HG02885 (cell line): Measurements from ENCODE around the gene TGIF1.

ENCODE experiments used
- ATAC-seq: cut with Tn5 transposase; IDR thresholded peaks from one replicate; pipeline ENCODE4 v1.9.1; 2021; ENCODE audit warnings: mild to moderate bottlenecking; ENCODE audit not compliant: unreplicated experiment, poor library complexity

The TGIF1 gene

DNA sequence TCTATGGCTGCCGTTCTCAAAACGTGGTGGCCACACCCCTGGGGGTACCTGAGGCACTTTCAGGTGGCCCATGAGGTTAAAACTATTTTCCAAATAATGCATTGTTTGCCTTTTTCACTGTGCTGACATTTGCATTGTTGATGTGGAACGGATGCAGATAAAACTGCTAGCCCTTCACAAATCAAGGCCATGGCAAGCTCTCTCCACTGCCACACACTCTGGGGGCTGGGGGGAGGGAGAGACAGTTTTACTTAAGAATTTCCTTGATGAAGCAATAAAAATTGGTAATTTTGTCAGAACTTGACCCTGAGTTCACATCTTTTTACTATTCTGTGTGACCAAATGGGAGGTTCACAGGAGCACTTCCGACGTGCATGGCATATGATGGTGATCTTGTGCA lies 22.0 kb upstream of the TGIF1 start:
- no peak for ATAC-seq

DNA sequence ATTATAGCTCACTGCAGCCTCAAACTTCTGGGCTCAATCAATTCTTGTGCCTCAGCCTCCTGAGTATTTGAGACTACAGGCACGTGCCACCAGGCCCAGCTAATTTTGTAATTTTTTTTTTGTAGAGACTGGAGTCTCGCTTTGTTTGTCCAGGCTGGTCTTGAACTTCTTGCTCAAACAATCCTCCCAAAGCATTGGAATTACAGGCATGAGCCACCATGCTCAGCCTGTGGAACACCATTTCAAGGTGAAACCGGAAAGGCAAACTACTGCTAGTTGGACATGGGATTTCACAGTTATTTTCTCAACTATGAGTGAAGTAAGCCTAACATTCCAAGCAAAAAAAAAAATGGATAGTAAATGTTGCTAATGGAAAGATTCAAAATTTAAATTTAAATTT lies 20.9 kb upstream of the TGIF1 start:
- ATAC-seq = no peak

DNA sequence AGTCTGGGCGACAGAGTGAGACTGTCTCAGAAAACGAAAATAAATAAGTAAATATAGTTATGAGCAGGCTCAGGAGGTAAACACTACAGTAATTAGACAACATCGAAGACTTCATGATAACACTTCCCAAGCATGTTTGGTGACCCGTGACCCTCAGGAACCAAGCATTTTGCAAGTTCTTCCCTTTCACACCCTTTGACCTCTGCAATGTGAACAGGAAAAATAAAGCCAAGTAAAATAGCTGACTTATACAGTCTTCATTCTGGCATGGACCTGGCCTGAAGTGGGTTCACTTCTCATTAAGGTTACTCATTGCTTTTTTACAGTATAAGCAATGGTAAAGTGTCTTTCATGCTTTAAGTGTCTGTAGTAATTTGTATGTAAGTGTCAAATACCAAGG lies 15.3 kb upstream of the TGIF1 start:
- ATAC-seq = no peak

DNA sequence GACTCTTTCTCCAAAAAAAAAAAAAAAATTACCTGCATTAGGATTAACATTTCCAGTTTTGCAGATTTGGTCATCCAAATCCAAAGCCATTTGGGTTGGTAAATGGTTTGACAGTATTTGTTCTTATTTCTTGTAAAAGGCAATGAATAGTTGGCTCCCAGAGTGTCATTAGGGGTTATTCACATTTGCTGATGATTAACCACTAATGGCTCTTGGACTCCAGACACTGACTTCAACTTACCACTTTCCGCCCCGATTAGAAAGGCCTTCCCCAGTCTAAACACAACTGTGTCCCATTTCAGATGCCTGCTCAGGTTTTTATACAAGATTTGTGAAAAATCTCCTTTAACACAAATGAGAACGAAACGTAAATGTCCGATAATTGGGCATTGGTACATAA lies 9.6 kb upstream of the TGIF1 start:
- ATAC-seq = no peak

- ATAC-seq = no peak
Measured at GRCh38 chr18:3441290-3441689, 8.7 kb upstream of the TGIF1 start.

DNA sequence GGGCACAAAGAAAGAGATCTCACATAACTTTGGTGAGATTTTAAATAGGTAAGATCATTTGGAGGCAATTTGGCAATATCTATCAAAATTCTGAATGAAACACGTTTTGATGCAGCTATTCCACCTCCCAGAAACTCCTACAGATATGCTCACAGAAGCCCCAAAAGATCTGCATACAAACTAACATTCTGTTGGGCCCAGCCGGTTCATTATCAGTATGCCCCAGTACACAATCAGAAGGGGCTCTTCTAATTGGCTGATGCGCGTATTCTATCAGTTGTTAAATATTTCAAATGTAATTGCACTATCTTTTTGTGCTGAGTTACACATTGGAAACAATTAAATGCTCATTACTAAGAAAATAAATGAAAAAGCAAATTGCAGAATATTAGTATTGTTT lies 7.1 kb upstream of the TGIF1 start:
- no peak for ATAC-seq

- no peak for ATAC-seq
Measured at GRCh38 chr18:3444296-3444695, 5.7 kb upstream of the TGIF1 start.

DNA sequence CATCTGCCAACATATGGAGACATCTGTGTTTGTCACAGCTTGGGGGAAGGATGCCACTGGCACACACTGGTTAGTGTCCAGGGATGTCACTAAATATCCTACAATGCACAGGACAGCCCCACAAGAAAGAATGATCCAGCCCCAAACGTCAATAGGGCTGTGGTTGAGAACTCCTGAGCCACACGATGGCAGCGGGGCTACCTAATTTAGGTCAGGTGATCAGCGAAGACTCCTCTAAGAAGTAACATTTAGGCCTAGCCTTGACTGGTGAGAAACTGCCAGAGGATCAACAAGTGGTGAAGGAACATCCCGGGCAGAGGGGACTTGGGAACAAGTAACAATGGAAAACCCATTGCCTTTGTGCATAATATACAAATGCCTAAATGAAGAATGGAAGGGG lies 5.0 kb upstream of the TGIF1 start:
- no peak for ATAC-seq

DNA sequence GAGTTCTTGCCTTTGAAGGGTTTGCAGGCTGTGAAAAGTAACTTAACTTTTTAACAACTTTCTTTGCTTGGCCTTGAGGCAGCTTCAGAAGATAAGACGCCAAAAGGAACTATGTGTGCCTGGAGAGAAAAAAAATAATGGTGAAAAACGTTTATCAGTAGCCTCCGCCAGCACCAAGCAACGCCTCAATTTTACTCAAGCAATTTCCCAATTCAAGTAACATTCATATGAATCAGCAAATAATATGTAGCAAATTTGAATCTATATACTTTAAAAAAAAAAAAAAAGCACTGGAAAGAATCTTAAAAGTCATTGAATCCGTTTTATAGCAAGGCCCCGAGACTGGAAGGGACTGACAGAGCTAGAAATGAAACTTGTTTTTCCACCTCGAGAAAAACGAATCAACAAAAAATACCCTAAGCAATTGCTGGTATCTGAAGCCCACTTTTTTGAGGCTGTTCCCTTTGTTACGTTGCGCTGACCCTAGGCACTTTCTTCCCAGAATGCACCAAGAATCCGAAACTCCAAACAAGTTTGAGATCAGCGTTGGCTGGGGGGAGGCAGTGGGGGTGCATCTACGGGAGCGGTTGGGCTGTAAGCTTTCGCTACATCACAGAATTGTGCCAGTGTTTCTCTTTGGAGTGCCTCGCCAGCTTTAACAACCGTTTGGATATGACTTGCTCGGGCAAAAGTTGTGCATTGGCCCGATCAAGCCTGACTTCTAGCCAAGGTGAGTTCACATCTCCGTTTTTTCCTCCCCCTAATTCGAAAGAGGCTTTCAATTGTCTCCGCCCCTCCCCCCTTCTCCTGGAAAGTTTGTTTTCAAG lies 2.7 kb upstream of the TGIF1 start:
- ATAC-seq = no peak

DNA sequence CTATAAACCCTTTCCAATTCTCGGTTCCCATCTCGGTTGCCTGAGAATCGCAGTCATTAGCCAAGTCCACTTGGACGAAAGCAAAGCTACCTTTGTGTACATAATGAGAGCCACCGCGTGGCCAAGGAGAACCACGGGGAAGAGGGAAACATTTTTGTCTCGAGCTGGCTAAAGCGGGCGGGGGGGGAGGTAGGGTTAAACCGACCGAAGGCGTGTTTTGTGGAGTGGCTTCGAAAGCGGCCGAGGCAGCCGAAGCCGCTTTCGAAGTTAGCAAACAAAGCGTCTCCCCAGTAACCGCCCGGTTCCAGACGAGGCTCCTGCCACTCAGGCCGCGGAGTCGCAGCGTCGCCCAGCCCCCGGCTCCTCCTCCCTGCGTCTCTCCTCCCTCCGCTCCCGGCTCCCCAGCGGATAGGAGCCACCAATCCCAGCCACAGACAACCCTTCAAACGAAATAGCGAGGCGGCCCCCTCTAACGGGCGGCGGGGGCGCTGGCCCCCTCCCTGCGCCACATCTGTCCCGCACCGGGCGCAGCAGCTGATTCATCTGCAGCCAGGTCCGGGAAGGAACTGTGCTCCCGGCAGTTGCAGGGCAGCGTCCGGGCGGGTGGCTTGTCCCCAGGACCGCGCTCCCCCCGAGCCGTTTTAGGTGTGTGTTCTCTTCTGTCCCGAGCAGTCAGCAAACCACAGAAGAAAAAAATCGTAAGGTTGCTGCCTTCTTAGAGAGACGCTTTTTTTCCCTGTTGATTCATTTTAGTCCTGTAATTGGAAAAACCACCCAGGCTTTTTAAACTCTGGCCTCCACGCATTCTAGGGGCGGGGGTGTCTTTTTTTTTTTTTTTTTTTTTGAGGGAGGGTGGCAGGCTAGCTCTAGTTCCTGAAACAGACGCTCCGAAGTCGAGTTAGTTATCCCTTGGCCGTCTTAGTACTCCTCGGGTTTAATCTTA lies 1.8 kb upstream of the TGIF1 start:
- peak; percentile 74 for ATAC-seq

GRCh38 chr18:3448838-3449511 lies 997 bp upstream of the TGIF1 start:
- peak; percentile 57 for ATAC-seq

GRCh38 chr18:3449512-3450011 lies 410 bp upstream of the TGIF1 start:
- ATAC-seq = peak; percentile 16

DNA sequence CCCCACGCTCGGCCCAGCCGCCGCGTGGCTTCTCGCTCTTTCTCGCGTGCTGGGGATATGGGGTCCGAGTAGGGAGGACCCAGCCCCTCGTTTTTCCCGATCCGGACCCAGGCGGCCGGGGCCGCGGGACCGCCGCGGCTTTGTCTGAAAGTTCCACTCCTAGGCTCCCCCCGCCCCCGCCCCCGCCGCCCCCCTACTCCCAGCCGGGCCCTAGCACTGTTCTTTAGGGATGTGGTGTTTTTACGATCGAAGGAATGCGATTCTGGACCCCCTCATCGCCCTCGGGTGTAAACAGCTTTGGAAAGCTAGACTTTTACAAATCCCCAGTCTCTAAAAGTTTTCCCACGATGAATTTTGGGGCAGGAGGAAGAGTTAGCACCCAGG lies 819 bp downstream of the TGIF1 start:
- no peak for ATAC-seq

DNA sequence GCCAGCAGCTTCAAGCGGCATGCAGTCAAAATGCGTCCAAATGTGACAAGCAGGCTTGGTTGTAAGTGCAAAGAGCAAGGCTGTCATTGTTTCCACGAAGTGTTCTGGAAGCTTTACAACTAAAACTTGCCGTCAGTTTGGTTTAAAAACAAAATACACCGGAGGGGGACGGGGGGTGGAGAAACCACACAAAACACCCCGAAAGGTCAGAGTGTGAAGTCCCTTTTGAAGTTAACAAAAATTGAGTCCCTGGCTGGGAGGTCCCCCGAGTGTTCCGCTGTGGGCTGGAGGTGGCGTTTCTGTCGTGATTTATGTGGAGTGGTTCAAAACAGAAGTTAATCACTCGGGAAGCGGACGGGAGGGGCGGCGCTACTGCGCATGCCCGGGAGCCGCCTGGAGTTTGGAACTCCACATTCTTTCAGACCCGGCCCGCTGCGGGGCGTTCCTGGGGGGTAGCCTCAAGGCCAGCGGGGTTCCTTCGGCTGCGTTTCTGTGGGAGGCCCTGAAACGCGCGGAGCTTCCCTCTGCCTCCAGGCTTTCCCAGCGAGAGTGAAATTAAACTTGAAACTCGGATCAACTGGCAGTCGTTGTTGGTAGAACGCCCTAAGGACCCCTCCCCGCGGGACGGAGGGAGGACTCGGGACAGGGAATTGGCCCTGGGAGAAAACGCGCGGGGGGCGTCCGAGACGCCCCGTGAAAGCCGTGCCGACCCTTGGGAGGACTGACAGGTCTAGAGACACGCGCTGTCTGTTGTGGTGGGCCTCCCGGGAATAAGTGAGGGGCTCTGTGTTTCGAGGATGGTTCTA lies 1.4 kb downstream of the TGIF1 start:
- ATAC-seq = no peak

DNA sequence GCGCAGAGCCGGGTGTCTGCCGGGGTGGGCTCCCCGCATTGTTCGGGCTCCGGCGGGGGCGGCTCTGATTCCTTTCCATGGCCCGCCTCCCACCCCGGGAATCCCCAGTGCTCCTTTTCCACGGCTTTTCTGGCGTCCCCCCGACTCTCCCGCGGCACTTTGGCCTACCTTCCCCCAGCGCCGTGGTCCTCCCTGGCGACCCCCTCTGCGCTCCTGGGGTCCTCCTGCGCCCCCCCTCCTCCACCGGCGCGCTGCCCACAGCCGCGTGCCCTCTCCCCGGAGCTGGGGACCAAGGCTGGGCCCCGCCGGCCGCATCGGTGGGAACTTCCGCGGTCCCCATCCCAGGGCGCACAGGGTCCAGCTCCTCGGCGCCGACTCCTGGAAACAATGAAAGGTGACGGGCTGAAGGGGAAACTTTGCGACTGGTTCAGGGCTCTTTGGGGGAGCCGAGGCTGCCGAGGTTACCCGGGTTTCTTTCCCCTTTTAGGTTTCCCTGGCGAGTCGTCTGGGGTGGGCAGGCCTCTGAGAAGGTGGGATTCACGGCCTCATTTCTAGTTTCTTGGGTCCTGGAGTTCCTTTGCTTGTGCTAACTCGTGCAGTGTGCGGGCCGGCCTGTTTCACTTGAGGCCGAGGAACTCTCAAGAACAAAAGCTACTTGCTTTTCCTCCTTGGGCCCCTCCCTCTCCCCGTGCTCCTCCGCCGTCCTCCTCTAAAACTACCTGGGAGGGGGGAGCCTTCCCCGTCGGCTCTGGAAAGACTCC lies 2.2 kb downstream of the TGIF1 start:
- ATAC-seq = no peak

GRCh38 chr18:3452750-3453539 lies 3.0 kb downstream of the TGIF1 start:
- ATAC-seq = no peak

- peak; percentile 33 for ATAC-seq
Measured at GRCh38 chr18:3453540-3454364, 3.8 kb downstream of the TGIF1 start.
